ENCODE results near the gene C19orf53. TPM values are rescaled to one million over a fixed set of nuclear protein-coding genes. Genes with fewer than 3 reads are reported as not detected.

C19orf53 gene
- 10 to 100 TPM; 47.8 to 49.5 (median 49.3) TPM for total RNA-seq
- long read RNA-seq, donor 1, transcript C19orf53-202 (3 exons, 873 nt): major isoform, 52 of 53 reads
- long read RNA-seq, donor 1, partial matches to known transcripts: 0 of 53 reads
- long read RNA-seq, donor 1, other reads (novel, unspliced or antisense): 0 of 53 reads
- long read RNA-seq, donor 2, transcript C19orf53-202 (3 exons, 873 nt): major isoform, 54 of 57 reads
- long read RNA-seq, donor 2, partial matches to known transcripts: 0 of 57 reads
- long read RNA-seq, donor 2, other reads (novel, unspliced or antisense): 1 of 57 reads

- intact Hi-C loops (cut with DNase I, micrococcal nuclease): no loop called here
- no peaks in the 10 kb centered on the region for H3K9me3 ChIP-seq
- H3K4me1 ChIP-seq (ENCODE audit: low read depth): peaks cover 14% of the 10 kb centered on the region
- H3K36me3 ChIP-seq (ENCODE audit: low read depth): peaks cover 6% of the 10 kb centered on the region
- ATAC-seq: peak; percentile 99
- TF ChIP-seq CTCF (IDR thresholded peaks at IDR 0.05): no peak
- H3K4me3 ChIP-seq: peak within 1 kb of the TSS; percentile 80
- peak; percentile 91 to 95 (median 91) for DNase-seq
These were observed at the start of gene C19orf53 for GRCh38 chr19:13774217-13775191. Gene C19orf53, plus strand, starts transcription at chr19:13774456. Its CDS starts 22 bp downstream, at chr19:13774478.

- TF ChIP-seq CTCF (IDR thresholded peaks at IDR 0.05): no peak
- no peak for DNase-seq
- Histone ChIP-seq H3K4me3 (no peak overlapping the region), H3K36me3 (ENCODE audit: low read depth) (no peaks in the 10 kb centered on the region), H3K9me3 (no peaks in the 10 kb centered on the region), H3K4me1 (ENCODE audit: low read depth) (peaks cover 3% of the 10 kb centered on the region)
- ATAC-seq: no peak
- intact Hi-C loops (cut with DNase I, micrococcal nuclease): loop anchor here in 1 of 2 donors (10.0 kb wide), 1 partner anchor 132 kb away; no protein-coding TSS in a partner anchor
These were observed 47.9 kb upstream of the C19orf53 start for GRCh38 chr19:13726323-13726722.

GRCh38 chr19:13727798-13728197, 46.5 kb upstream of the C19orf53 start:
- Histone ChIP-seq H3K4me3 (no peak overlapping the region), H3K9me3 (no peaks in the 10 kb centered on the region), H3K36me3 (ENCODE audit: low read depth) (no peaks in the 10 kb centered on the region), H3K4me1 (ENCODE audit: low read depth) (peaks cover 3% of the 10 kb centered on the region)
- no peak for TF ChIP-seq CTCF (IDR thresholded peaks at IDR 0.05)
- DNase-seq (no peak), ATAC-seq (no peak)
- intact Hi-C loops (cut with DNase I, micrococcal nuclease): loop anchor here in 1 of 2 donors (10.0 kb wide), 1 partner anchor 133 kb away; no protein-coding TSS in a partner anchor

GRCh38 chr19:13729859-13730258, 44.4 kb upstream of the C19orf53 start:
- TF ChIP-seq CTCF (IDR thresholded peaks at IDR 0.05): no peak
- Histone ChIP-seq H3K4me3 (no peak overlapping the region), H3K36me3 (ENCODE audit: low read depth) (no peaks in the 10 kb centered on the region), H3K9me3 (no peaks in the 10 kb centered on the region), H3K4me1 (ENCODE audit: low read depth) (peaks cover 3% of the 10 kb centered on the region)
- intact Hi-C loops (cut with DNase I, micrococcal nuclease): loop anchor here in 1 of 2 donors (10.0 kb wide), 1 partner anchor 135 kb away; no protein-coding TSS in a partner anchor
- DNase-seq: no peak
- ATAC-seq: no peak

GRCh38 chr19:13731147-13731964, 42.9 kb upstream of the C19orf53 start:
- ATAC-seq (peak; percentile 100), DNase-seq (peak; percentile 98)
- H3K9me3 ChIP-seq: no peaks in the 10 kb centered on the region
- H3K4me1 ChIP-seq (ENCODE audit: low read depth): peaks cover 3% of the 10 kb centered on the region
- intact Hi-C loops (cut with DNase I, micrococcal nuclease): no loop called here
- no peaks in the 10 kb centered on the region for H3K36me3 ChIP-seq (ENCODE audit: low read depth)
- TF ChIP-seq CTCF (IDR thresholded peaks at IDR 0.05): no peak
- no peak overlapping the region for H3K4me3 ChIP-seq
